Measurements from ENCODE around the gene CINP.
"Not testable (repeated sequence)": the region's sequence is repeated elsewhere in the genome, so short reads cannot be mapped to it uniquely, and the experiment has no call there.

Gene CINP

GRCh38 chr14:102353126-102353619 is 9.5 kb downstream of the CINP start:
- DNase-seq (ENCODE audit: low read depth in 2 of 2), result no peak

GRCh38 chr14:102352213-102352612 is 10.5 kb downstream of the CINP start:
- DNase-seq (ENCODE audit: low read depth in 2 of 2), result no peak

- DNase-seq (ENCODE audit: low read depth in 2 of 2), result not testable (repeated sequence)
Observed at GRCh38 chr14:102351593-102351992, 11.1 kb downstream of the CINP start.

- DNase-seq (ENCODE audit: low read depth in 2 of 2), result no peak
Observed at GRCh38 chr14:102351023-102351422, 11.7 kb downstream of the CINP start.

GRCh38 chr14:102348376-102348775 is 14.3 kb downstream of the CINP start:
- DNase-seq (ENCODE audit: low read depth in 2 of 2), result no peak

- DNase-seq (ENCODE audit: low read depth in 2 of 2), result no peak
Observed at GRCh38 chr14:102346645-102347044, 16.0 kb downstream of the CINP start.

GRCh38 chr14:102345232-102345631 is 17.5 kb downstream of the CINP start:
- no peak for DNase-seq (ENCODE audit: low read depth in 2 of 2)

- no peak for DNase-seq (ENCODE audit: low read depth in 2 of 2)
Observed at GRCh38 chr14:102344485-102344884, 18.2 kb downstream of the CINP start.

- no peak for DNase-seq (ENCODE audit: low read depth in 2 of 2)
Observed at GRCh38 chr14:102344084-102344483, 18.6 kb downstream of the CINP start.

GRCh38 chr14:102342238-102342637 is 20.5 kb downstream of the CINP start:
- no peak for DNase-seq (ENCODE audit: low read depth in 2 of 2)

- DNase-seq (ENCODE audit: low read depth in 2 of 2), result no peak
Observed at GRCh38 chr14:102341566-102341965, 21.1 kb downstream of the CINP start.

GRCh38 chr14:102338724-102339123 is 24.0 kb downstream of the CINP start:
- DNase-seq (ENCODE audit: low read depth in 2 of 2), result no peak

- no peak for DNase-seq (ENCODE audit: low read depth in 2 of 2)
Observed at GRCh38 chr14:102335163-102335562, 27.5 kb downstream of the CINP start.

GRCh38 chr14:102333795-102334705 is 28.6 kb downstream of the CINP start:
- DNase-seq (ENCODE audit: low read depth in 2 of 2), result no peak

- DNase-seq (ENCODE audit: low read depth in 2 of 2), result no peak
Observed at GRCh38 chr14:102333390-102333789, 29.3 kb downstream of the CINP start.

- no peak for DNase-seq (ENCODE audit: low read depth in 2 of 2)
Observed at GRCh38 chr14:102330806-102331205, 31.9 kb downstream of the CINP start.

GRCh38 chr14:102329381-102329780 is 33.3 kb downstream of the CINP start:
- not testable (repeated sequence) for DNase-seq (ENCODE audit: low read depth in 2 of 2)

GRCh38 chr14:102326583-102326982 is 36.1 kb downstream of the CINP start:
- DNase-seq (ENCODE audit: low read depth in 2 of 2), result no peak

GRCh38 chr14:102325791-102326345 is 36.8 kb downstream of the CINP start:
- DNase-seq (ENCODE audit: low read depth in 2 of 2), result no peak

- no peak for DNase-seq (ENCODE audit: low read depth in 2 of 2)
Observed at GRCh38 chr14:102323102-102323501, 39.6 kb downstream of the CINP start.

GRCh38 chr14:102321456-102322422 is 41.0 kb downstream of the CINP start:
- no peak for DNase-seq (ENCODE audit: low read depth in 2 of 2)
